GM12878 (cell line): ENCODE results near the gene HNRNPR. TPM values are rescaled to one million over a fixed set of nuclear protein-coding genes. Genes with fewer than 3 reads are reported as not detected.

Source experiments
- ATAC-seq: fragments of 200-7000 bp; cut with Tn5 transposase; 3 replicates; pipeline ENCODE4 v1.9.1; 2020; ENCODE audit warnings: mild to moderate bottlenecking, moderate library complexity
- Bru-seq: library from RNA; stranded (reverse); fragments of 400-500 nt; gene quantifications from one replicate; lab custom pipeline; 2021; lab: Mats Ljungman, UMichigan
- BruChase-seq, 2 experiments: library from RNA; stranded (reverse); fragments of 400-500 nt; gene quantifications; one replicate each; lab custom pipeline; 2021; lab: Mats Ljungman, UMichigan
- BruUV-seq: library from RNA; stranded (reverse); fragments of 400-500 nt; replicated peaks from 2 replicates; lab custom pipeline; 2021; lab: Mats Ljungman, UMichigan
- CTCF ChIA-PET: fragments of 300-600 bp; sonication (Branson Sonifier 250); formaldehyde crosslinking; extraction: SDS; loops from one replicate; lab custom pipeline; 2021; ENCODE audit warnings: inconsistent platforms; lab: Yijun Ruan, JAX
- POLR2A ChIA-PET: fragments of 350-600 bp; formaldehyde crosslinking; extraction: SDS; loops from one replicate; lab custom pipeline; 2021; ENCODE audit warnings: inconsistent platforms; lab: Charles Lee
- RAD21 ChIA-PET: fragments of 300-600 bp; sonication (Branson Sonifier 250); formaldehyde crosslinking; loops from one replicate; lab custom pipeline; 2023; ENCODE audit warnings: antibody characterized with exemption; ENCODE audit not compliant: unreplicated experiment; lab: Charles Lee
- SMC1A ChIA-PET: fragments of 300-600 bp; sonication (Branson Sonifier 250); formaldehyde crosslinking; loops from one replicate; lab custom pipeline; 2023; ENCODE audit not compliant: unreplicated experiment, uncharacterized antibody; lab: Charles Lee
- DNase-seq: peaks from one replicate; pipeline ENCODE4 v3.0.0-alpha.2; 2011; ENCODE audit warnings: low read depth, low spot score
- FAIRE-seq: peaks from 3 replicates; lab custom pipeline; 2011; peaks lifted over from hg19 to GRCh38; lab: Jason Lieb, UNC
- H2AFZ ChIP-seq: 2 replicates; pipeline ENCODE4 v1.6.0; 2011; ENCODE audit warnings: low read depth, low read length, control low read depth; ENCODE audit not compliant: control insufficient read depth
- H3K27ac ChIP-seq: 2 replicates; pipeline ENCODE4 v1.5.1; 2011; ENCODE audit warnings: control low read depth; ENCODE audit not compliant: control insufficient read depth, insufficient read depth
- H3K27me3 ChIP-seq, 2 experiments: replicated peaks in 1 of 2; 2 replicates each; pipeline versions ENCODE4 v1.6.0 to v1.6.1; 2011; ENCODE audit warnings: low read length in 1 of 2; ENCODE audit not compliant: control insufficient read depth in 2 of 2, insufficient read depth in 2 of 2
- H3K36me3 ChIP-seq, 2 experiments: 2 replicates each; pipeline ENCODE4 v1.5.1; 2011; ENCODE audit warnings: low read length in 1 of 2; ENCODE audit not compliant: control insufficient read depth in 2 of 2, insufficient read depth in 2 of 2
- H3K4me1 ChIP-seq: 2 replicates; pipeline ENCODE4 v1.6.1; 2011; ENCODE audit warnings: mild to moderate bottlenecking, low read length, moderate library complexity, mixed read lengths; ENCODE audit not compliant: control insufficient read depth, insufficient read depth
- H3K4me2 ChIP-seq: 2 replicates; pipeline ENCODE4 v1.6.0; 2011; ENCODE audit warnings: control low read depth; ENCODE audit not compliant: control insufficient read depth, insufficient read depth
- H3K4me3 ChIP-seq: fragments of 200-600 bp; sonication (generic); 2 replicates; pipeline ENCODE4 v1.5.1; 2016
- H3K79me2 ChIP-seq: 2 replicates; pipeline ENCODE4 v1.6.0; 2011; ENCODE audit warnings: low read length; ENCODE audit not compliant: control insufficient read depth, insufficient read depth
- H3K9ac ChIP-seq: 2 replicates; pipeline ENCODE4 v1.8.0; 2011; ENCODE audit warnings: low read length, control low read depth, mixed read lengths; ENCODE audit not compliant: control insufficient read depth, insufficient read depth
- H3K9me3 ChIP-seq: replicated peaks from 3 replicates; pipeline ENCODE4 v1.5.1; 2011; ENCODE audit warnings: mild to moderate bottlenecking, low read length; ENCODE audit not compliant: control insufficient read depth, insufficient read depth
- H4K20me1 ChIP-seq: 2 replicates; pipeline ENCODE4 v1.6.0; 2011; ENCODE audit not compliant: control insufficient read depth, insufficient read depth
- ASH2L ChIP-seq: fragments of 300-600, 200-600 bp; sonication (generic); IDR thresholded peaks from 2 replicates; pipeline ENCODE4 v1.6.1; 2017; ENCODE audit warnings: low read depth, mild to moderate bottlenecking, borderline replicate concordance
- CBX3 ChIP-seq: fragments of 200-600 bp; sonication (generic); IDR thresholded peaks from 2 replicates; pipeline ENCODE4 v1.6.1; 2016; ENCODE audit warnings: low read depth, borderline replicate concordance
- HDGF ChIP-seq: fragments of 450-650 bp; IDR thresholded peaks from 2 replicates; pipeline ENCODE4 v1.6.1; 2016; ENCODE audit warnings: antibody characterized with exemption
- IRF5 ChIP-seq: fragments of 450-650 bp; IDR thresholded peaks from 2 replicates; pipeline ENCODE4 v1.6.1; 2017; ENCODE audit warnings: borderline replicate concordance
- KLF5 ChIP-seq: fragments of 450-650 bp; IDR thresholded peaks from 2 replicates; pipeline ENCODE4 v1.6.1; 2014; ENCODE audit warnings: mild to moderate bottlenecking; ENCODE audit not compliant: partially characterized antibody
- REST ChIP-seq: IDR thresholded peaks from 2 replicates; pipeline ENCODE4 v1.6.1; 2012; ENCODE audit warnings: mild to moderate bottlenecking, low read depth, low read length
- SMAD1 ChIP-seq: fragments of 450-650 bp; IDR thresholded peaks from 2 replicates; pipeline ENCODE4 v1.6.1; 2018; ENCODE audit warnings: mild to moderate bottlenecking, low read depth; ENCODE audit not compliant: partially characterized antibody
- SMC3 ChIP-seq: IDR thresholded peaks from 2 replicates; pipeline ENCODE4 v1.6.1; 2011; ENCODE audit warnings: low read length, improper control_type of control experiment, borderline replicate concordance
- TCF7 ChIP-seq: IDR thresholded peaks from 2 replicates; pipeline ENCODE4 v1.6.1; 2014; ENCODE audit warnings: antibody characterized with exemption, borderline replicate concordance
- USF1 ChIP-seq: IDR thresholded peaks from 2 replicates; pipeline ENCODE4 v1.6.1; 2011; ENCODE audit warnings: borderline replicate concordance, low read depth, mild to moderate bottlenecking, moderate library complexity, mixed read lengths, low read length; ENCODE audit not compliant: insufficient read depth; ENCODE audit errors: extremely low read length
- WGBS: methylation state at CpG from one replicate; pipeline ENCODE4 v1.1.6; 2016; ENCODE audit warnings: low lambda C conversion rate; ENCODE audit not compliant: insufficient replicate concordance, insufficient coverage; ENCODE audit errors: missing lambda C conversion rate; 5-methylcytosine and 5-hydroxymethylcytosine counted together
- in situ Hi-C: fragments of 300-500 bp; cut with MboI; formaldehyde crosslinking; loops from 9 replicates; pipeline ENCODE4 v1.14.3; 2018; ENCODE audit warnings: mixed read lengths
- intact Hi-C: fragments of 100-400 bp; cut with micrococcal nuclease; formaldehyde crosslinking; loops from one replicate; pipeline ENCODE4 v1.14.2; 2022; ENCODE audit not compliant: unreplicated experiment
- long read RNA-seq, 2 experiments: library from polyadenylated mRNA; unstranded; transcript quantifications; one replicate each; pipeline ENCODE4 v2.0.0, GENCODE V29; 2019 to 2020
- polyA minus RNA-seq, 3 experiments: library from RNA; depleted of rRNA, polyadenylated mRNA; stranded (reverse); fragments of >200 nt; gene quantifications; 2 replicates each; pipeline ENCODE4 v1.2.3, GENCODE V29; 2011
- polyA plus RNA-seq, 11 experiments: library from polyadenylated mRNA; depleted of rRNA in 4 of 11; unstranded in 6 of 11; stranded (reverse) in 5 of 11; fragments of >200 nt; fragmentation: Nextera tagmentation in 4 of 11; fragmentation: Illumina TruSeq in 1 of 11; extraction: Ambion mirVana in 4 of 11; extraction: Trizol in 1 of 11; gene quantifications; 1 replicate in 1 of 11; 2 replicates in 10 of 11; pipeline versions ENCODE4 v1.2.1 to v1.2.3, GENCODE V29; 2011 to 2016; ENCODE audit warnings: inconsistent platforms in 2 of 11, missing spikeins in 2 of 11, low read depth in 1 of 11
- total RNA-seq, 4 experiments: library from RNA; depleted of rRNA in 3 of 4; stranded (reverse); fragments of >200 nt in 3 of 4; fragmentation: Illumina TruSeq in 1 of 4; extraction: Trizol in 1 of 4; gene quantifications; 2 replicates each; pipeline versions ENCODE4 v1.2.1 to v1.2.3, GENCODE V29; 2013 to 2021

Gene HNRNPR
- total RNA-seq (2013; cell fraction: nucleolus; rRNA removed), result 201 and 203 TPM in 2 replicates
- total RNA-seq (2014; rRNA removed) (107 and 127 TPM in 2 replicates), total RNA-seq (2014; rRNA removed; fragmentation: Illumina TruSeq; extraction: Trizol) (230 and 249 TPM in 2 replicates), total RNA-seq (2021) (190 and 194 TPM in 2 replicates), polyA plus RNA-seq (2011; rRNA removed) (279 and 291 TPM in 2 replicates), polyA plus RNA-seq (2014; fragmentation: Illumina TruSeq; extraction: Trizol) (280 and 322 TPM in 2 replicates), polyA plus RNA-seq (2014; fragmentation: Nextera tagmentation; extraction: Ambion mirVana) (100 to 1,000 TPM in 1 of 2 experiments, 10 to 100 TPM in 1; 80.5 to 138 TPM), polyA plus RNA-seq (2014; rRNA removed) (166 and 190 TPM in 2 replicates), polyA plus RNA-seq (2016; fragmentation: Nextera tagmentation; extraction: Ambion mirVana) (100 to 1,000 TPM; 242 to 260 TPM), polyA minus RNA-seq (2011; rRNA and poly(A)+ RNA removed) (104 and 152 TPM in 2 replicates), Bru-seq, nascent RNA (percentile 97 among the genes with signal in this experiment), BruChase-seq, experiment 1, labeled RNA remaining after a 6-hour chase (percentile 98 among the genes with signal in this experiment), BruChase-seq, experiment 2, labeled RNA remaining after a 2-hour chase (percentile 97 among the genes with signal in this experiment)
- 79.9 TPM for polyA plus RNA-seq (2011; ENCODE audit: low read depth)
- polyA plus RNA-seq (2011; cell fraction: cytosol; rRNA removed), result 104 and 113 TPM in 2 replicates
- polyA plus RNA-seq (2011; cell fraction: nucleus; rRNA removed), result 61.6 and 89.4 TPM in 2 replicates
- polyA plus RNA-seq (2012), result 103 and 125 TPM in 2 replicates
- polyA minus RNA-seq (2011; cell fraction: cytosol; rRNA and poly(A)+ RNA removed), result 50.0 and 62.1 TPM in 2 replicates
- 52.5 and 101 TPM in 2 replicates for polyA minus RNA-seq (2011; cell fraction: nucleus; rRNA and poly(A)+ RNA removed)
- long read RNA-seq, experiment 1, full-length matches to known transcripts, result 50 of 209 reads
- long read RNA-seq, experiment 1, partial matches to known transcripts, result 137 of 209 reads
- long read RNA-seq, experiment 1, other reads (novel, unspliced or antisense), result 22 of 209 reads
- long read RNA-seq, experiment 2, full-length matches to known transcripts, result 188 of 1,059 reads
- long read RNA-seq, experiment 2, partial matches to known transcripts, result 805 of 1,059 reads
- long read RNA-seq, experiment 2, other reads (novel, unspliced or antisense), result 66 of 1,059 reads

- DNase-seq (peak; percentile 98), FAIRE-seq (peak; percentile 97), ATAC-seq (peak; percentile 96)
- ChIA-PET CTCF (interaction anchor here (0.6 to 3.0 kb wide), 6 partner anchors 18 to 145 kb away, joined by 3 to 23 read pairs (median 4); partner anchors contain the start of gene ZNF436), RAD21 (interaction anchor here (0.6 to 2.3 kb wide), 11 partner anchors 23 to 382 kb away, joined by 3 to 34 read pairs (median 4); partner anchors contain the start of genes E2F2 and ZNF436), SMC1A (interaction anchor here (0.7 to 1.6 kb wide), 3 partner anchors 24 to 59 kb away, joined by 3 to 17 read pairs (median 4); partner anchors contain the start of gene ZNF436), POLR2A (interaction anchor here (0.5 to 2.4 kb wide), 16 partner anchors 12 to 1309 kb away, joined by 3 to 68 read pairs (median 4); partner anchors contain the start of genes KDM1A and ZNF436)
- Histone ChIP-seq H2AFZ (peak within 1 kb of the TSS; percentile 85), H3K79me2 (peaks cover 48% of the 10 kb centered on the region), H3K27ac (peak within 1 kb of the TSS; percentile 92), H4K20me1 (0 out of 2 replicates have a peak, but pooled peaks cover 11% of the 10 kb centered on the region), H3K36me3 (no peaks in the 10 kb centered on the region), H3K9ac (peak within 1 kb of the TSS; percentile 87), H3K4me1 (peaks cover 3% of the 10 kb centered on the region; the same call in 1 of the 2 replicates), H3K9me3 (no peaks in the 10 kb centered on the region), H3K4me2 (peak within 1 kb of the TSS; percentile 98), H3K27me3 (no peaks in the 10 kb centered on the region), H3K4me3 (peak within 1 kb of the TSS; percentile 84)
- TSS peak; percentile 80 for BruUV-seq
- 1% methylated on average over 63 of the region's 87 CpGs for WGBS
- in situ Hi-C loops, result no loop called here
- intact Hi-C loops, result loop anchor here (1.0 to 5.0 kb wide), 3 partner anchors 24 to 183 kb away; no protein-coding TSS in a partner anchor
- no peak for TF ChIP-seq ASH2L
- no peak for TF ChIP-seq CBX3
- TF ChIP-seq TCF7, result no peak
- no peak for TF ChIP-seq USF1
- TF ChIP-seq SMAD1, result no peak
- no peak for TF ChIP-seq IRF5
- 0 out of 2 replicates have a peak, but pooled peaks have one; percentile 3 for TF ChIP-seq SMC3
- peak; percentile 25 for TF ChIP-seq KLF5
- peak; percentile 15; the same call in 1 of the 2 replicates for TF ChIP-seq REST
- TF ChIP-seq HDGF, result peak; percentile 84; the same call in 1 of the 2 replicates
Observed at GRCh38 chr1:23344111-23344986, at the start of gene HNRNPR. Gene HNRNPR (minus strand): TSS chr1:23344284. CDS start chr1:23341008, 3,276 bp downstream.
